Measurements from ENCODE around the gene PDZD2.

DNA sequence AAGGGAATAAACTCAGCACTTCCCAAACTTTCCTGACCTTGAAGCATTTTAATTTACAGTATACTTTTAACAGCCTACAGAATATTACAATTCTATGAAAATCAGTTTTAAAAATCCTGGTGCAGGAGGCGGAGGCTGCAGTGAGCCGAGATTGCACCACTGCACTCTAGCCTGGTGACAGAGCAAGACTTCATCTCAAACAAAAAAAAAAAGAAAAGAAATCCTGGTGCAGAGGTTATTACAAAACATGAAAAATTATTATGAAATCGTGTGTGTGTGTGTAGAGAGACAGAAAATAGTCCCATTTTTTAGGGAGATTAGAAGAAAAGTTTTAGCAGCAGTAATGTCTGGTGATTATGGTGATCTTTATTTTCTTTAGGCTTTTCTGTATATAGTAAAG lies 508.3 kb downstream of the PDZD2 start:
- TF ChIP-seq, protein P1, sequence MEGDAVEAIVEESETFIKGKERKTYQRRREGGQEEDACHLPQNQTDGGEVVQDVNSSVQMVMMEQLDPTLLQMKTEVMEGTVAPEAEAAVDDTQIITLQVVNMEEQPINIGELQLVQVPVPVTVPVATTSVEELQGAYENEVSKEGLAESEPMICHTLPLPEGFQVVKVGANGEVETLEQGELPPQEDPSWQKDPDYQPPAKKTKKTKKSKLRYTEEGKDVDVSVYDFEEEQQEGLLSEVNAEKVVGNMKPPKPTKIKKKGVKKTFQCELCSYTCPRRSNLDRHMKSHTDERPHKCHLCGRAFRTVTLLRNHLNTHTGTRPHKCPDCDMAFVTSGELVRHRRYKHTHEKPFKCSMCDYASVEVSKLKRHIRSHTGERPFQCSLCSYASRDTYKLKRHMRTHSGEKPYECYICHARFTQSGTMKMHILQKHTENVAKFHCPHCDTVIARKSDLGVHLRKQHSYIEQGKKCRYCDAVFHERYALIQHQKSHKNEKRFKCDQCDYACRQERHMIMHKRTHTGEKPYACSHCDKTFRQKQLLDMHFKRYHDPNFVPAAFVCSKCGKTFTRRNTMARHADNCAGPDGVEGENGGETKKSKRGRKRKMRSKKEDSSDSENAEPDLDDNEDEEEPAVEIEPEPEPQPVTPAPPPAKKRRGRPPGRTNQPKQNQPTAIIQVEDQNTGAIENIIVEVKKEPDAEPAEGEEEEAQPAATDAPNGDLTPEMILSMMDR (IDR thresholded peaks at IDR 0.05) = no peak
- no peak for TF ChIP-seq ZFX (IDR thresholded peaks at IDR 0.05; ENCODE audit: borderline replicate concordance)

All from 22Rv1 (cell line).